GM12801 (cell line): ENCODE data around the gene B4GALT1.

Experiments used
- CTCF ChIP-seq: IDR thresholded peaks from one replicate; pipeline ENCODE4 v1.5.1; 2011; ENCODE audit warnings: control low read depth; ENCODE audit not compliant: insufficient read length; ENCODE audit errors: extremely low read depth

The B4GALT1 gene

DNA sequence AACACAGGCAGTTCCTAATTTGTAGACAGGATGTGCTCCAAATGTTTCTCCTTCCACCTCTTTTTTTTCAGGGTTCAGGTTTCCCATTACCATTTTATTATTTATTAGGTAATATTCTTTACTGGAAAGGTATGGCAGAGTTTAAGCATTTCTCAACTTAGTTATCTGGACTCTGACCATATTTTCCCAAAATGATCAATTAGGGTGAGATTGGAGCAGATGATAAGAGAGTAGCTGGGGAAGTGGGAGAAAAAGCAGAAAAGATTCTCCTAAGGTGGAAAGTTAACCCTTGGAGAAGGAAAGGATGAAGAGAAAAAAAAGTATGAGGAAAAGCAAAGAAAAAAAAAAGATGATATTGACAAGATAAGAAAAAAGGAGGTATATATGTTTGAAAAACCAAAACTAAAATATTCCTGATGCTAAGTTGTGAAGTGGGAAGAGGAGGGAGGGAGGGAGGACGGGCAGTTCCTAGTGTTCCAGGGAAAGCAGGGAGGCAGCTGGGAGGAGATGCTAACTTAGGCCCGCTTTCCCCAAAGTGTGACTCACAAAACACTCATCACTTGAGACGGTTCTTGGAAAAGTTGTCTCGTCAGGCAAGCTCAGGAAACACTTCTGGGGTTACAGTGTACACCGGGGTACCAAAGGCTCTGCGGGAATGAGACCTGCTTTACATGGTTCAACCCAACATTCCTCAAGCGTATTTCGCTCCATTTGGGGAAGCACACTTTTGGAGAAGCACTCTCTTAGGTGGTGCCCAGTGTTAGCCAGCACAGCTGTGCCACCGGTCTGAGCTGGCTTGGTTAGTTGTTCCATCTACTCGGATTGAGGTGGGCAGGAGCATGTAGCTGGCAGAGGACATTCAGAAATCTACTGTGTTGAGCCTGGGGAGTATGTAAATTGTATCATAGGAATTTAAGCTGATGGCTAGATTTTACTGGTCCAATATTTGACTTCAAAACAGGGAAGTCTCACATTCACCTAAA lies 35.1 kb downstream of the B4GALT1 start:
- no peak for TF ChIP-seq CTCF

DNA sequence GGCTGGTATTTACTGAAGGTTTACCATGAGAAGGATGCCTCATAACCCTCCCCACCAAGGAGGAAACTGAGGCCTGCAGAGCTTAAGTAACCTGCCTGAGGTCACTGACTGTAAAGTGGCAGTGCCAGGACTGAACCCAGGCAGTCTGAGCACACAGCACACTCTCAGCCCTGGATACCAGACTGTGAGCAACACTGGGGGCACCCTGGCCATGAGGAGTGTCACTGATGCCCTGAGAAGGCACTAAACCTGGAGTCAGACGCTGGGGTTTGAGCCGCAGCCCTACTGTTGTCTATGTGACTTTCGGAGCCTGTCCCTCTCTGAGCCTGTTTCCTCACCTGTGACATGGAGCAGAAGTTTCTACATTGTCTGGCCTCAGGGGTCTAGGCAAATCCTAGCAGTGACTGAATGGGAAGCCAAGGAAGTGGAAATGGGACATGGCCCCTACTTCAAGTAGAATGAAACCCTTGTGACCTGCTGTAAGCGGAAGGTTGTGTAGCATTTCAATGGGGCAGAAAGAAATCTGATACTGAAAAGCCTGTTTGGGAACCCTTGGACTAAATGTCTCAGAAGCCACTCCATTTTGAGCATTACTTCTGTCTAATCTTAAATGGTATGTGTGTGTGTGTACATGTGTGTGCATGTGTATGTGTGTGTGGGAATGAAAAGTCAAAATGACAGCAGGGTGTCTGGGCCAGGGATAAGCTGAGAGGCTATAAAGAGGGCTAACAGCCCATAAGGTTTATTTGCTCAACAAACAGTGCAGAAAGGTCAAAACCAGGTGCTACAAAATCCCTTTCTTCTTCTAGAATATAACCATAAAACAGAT lies 36.0 kb downstream of the B4GALT1 start:
- no peak for TF ChIP-seq CTCF

GRCh38 chr9:33129886-33130881 lies 37.0 kb downstream of the B4GALT1 start:
- no peak for TF ChIP-seq CTCF

DNA sequence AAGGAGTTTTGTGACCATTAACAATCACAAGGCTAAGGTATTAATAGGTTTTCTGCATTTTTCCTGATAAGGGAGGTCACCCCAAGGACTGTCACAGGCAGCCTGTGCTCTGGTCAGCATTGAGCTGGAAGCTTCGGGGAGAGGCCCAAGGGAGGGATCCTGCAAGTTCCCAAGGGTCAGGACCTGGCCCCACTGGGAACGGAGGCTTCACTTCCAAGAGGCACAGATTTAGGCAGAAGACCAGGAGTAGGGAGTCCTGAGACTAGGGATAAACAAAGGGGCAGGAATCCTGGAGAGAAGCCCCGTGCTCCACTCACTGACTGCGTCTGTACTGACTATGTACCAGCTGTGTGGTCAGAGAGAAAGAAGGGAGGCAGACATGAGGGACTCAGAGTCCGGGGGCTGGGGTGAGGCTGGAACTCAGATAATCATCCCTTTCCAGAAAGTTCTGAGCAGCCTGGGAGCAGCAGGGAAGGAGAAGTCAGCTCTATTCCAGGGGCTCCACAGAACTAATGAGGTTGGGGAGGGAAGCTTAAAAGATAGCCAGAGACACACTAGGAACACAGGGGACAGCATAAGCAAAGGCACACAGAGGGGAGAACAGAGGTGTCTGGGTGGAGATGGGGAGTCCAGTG lies 37.8 kb downstream of the B4GALT1 start:
- TF ChIP-seq CTCF: no peak

- TF ChIP-seq CTCF: no peak
These were observed 38.6 kb downstream of the B4GALT1 start for GRCh38 chr9:33128570-33128969.

GRCh38 chr9:33127881-33128280 lies 39.3 kb downstream of the B4GALT1 start:
- no peak for TF ChIP-seq CTCF
